ENCODE data around the gene HS6ST3. TPM values are rescaled to one million over a fixed set of nuclear protein-coding genes. Genes with fewer than 3 reads are reported as not detected.
"Not testable (repeated sequence)": the region's sequence is repeated elsewhere in the genome, so short reads cannot be mapped to it uniquely, and the experiment has no call there.

HS6ST3 gene
- total RNA-seq, 1 donor from 2014 or later: 8.4 TPM

- DNase-seq: no peak
Measured at GRCh38 chr13:96449920-96450319, 360.0 kb downstream of the HS6ST3 start.

GRCh38 chr13:96450326-96451020 is 360.6 kb downstream of the HS6ST3 start:
- DNase-seq: no peak

DNA sequence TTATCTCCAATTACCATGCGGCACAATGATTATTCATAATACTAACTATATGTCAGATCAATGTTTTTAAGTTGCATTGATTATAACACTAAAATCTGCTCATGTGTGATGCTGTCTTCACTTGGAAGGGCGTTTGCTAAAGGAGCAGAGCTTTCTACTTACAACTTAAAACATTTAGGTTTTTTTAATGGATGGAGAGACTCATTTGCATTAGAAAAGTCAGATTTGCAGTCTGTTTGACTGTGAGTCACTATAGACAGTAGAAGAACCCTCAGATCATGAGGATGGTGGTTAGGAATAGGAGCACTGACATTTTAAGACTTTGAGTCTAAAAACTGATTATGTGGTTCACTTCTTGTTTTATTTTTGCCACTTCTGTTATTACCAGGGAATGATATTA is 364.6 kb downstream of the HS6ST3 start:
- no peak for DNase-seq

- DNase-seq: no peak
Measured at GRCh38 chr13:96460609-96461008, 370.7 kb downstream of the HS6ST3 start.

- no peak for DNase-seq
Measured at GRCh38 chr13:96473526-96474180, 383.7 kb downstream of the HS6ST3 start.

DNA sequence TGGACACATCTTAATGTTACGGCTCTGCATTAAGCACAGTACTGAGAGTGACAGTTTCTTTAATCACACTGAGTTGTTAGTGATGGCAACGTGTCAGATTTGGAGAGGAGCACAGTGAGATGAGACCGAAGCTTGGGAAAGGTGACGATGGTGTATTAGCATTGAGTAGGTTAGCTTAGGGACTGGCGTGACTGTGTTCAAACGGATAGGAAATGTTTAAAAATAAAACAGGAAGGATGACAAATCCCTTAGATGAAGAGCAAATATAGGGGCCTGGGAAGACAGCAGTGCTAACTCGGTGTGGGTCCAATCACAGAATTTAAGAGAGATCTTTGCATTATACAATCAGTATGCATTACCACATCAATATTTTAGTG is 384.3 kb downstream of the HS6ST3 start:
- no peak for DNase-seq

DNA sequence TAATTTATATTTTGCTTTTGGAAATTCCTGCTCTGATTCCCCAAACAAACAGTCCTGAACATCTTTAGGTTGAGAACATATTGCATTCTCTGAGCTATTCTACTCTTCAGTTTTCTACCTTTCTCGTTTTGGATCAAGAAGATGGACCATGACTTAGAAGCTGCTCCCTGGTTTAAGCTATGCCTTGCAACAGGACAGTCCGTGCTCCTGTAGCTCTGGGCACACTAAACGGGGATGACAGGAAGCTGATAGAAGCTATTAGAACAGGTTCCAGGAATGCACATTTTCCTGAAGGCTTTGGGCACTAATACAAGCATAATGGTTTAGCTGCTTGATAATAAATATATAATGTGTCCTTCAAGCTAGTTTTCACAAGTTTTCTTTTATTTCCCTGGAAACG is 385.2 kb downstream of the HS6ST3 start:
- DNase-seq: no peak

DNA sequence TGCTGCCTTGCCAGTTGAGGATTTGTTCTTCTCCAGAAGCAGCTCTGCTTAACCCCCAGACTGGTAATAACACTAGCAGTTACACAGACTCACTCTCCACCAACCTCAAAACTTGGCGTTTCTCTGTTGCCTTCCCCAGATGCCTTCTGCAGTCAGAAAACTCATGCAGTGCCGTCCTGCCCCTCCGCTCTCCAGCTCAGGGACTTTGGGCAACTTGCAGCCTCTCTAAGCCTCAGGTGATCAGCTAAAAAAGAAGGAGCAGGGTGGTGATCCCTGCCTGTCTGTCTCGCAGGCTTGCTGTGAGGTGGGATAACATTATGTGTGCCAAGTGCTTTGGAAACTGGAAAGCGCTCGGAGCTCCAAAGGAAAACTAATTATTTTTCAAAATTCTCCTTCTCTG is 391.6 kb downstream of the HS6ST3 start:
- no peak for DNase-seq

DNA sequence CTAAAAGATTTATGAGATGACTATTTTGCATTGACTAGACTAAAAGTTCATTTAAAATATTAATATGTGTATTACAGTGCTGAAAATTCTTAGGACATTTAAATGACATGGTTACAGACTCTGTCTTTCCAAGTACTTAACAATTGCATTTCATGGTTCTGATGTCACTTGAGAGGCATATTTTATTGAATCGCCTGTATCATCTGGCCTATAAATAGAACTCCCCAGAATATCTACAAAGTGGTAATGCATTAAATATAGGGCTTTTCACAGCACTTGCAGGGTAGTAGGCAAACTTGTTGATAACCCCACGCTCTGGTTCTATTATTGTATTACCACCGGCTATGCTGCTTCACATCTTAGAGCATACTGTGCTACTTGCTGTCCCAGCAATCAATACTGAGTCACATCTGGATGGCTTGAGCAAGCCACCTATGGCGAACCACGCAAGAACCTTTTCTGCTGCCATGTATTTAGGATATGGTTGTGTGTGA is 400.6 kb downstream of the HS6ST3 start:
- no peak for DNase-seq

DNA sequence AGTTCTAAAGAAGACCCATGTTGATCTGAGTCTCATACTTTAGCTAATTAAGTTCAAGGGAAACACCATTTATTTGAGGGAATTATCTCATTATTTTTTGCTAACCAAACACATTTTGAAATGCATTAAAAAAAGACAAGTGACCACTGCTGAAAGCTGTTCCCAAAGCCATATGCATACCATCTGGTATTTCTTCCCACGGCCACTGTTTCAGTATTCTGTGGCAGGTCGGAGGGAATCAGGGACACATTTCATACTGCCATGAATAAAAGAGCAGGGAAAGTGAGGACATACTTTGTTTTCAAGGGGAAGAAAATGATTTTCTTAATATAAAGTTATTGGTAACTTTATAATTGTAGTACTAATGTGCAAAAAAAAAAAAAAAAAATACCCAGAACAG is 401.2 kb downstream of the HS6ST3 start:
- no peak for DNase-seq

DNA sequence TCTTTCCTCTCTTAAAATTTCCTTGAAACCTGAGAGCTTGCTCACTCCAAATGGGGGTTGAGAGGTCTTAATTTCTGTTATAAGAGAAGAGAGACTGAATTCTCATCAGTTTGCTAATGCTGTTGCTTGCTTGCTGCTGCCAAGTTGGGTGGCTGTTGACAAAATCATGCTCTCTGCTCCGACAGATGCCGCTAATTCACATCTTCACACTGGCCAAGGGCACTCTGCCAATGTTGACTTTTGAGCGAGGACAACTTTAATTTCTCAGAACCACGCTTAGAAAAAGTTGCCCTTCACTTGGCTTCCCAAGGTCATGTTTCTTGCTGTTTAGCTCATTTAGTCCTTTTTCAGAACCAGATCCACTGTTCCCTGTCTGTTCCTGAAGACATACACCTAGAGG is 402.9 kb downstream of the HS6ST3 start:
- no peak for DNase-seq

DNA sequence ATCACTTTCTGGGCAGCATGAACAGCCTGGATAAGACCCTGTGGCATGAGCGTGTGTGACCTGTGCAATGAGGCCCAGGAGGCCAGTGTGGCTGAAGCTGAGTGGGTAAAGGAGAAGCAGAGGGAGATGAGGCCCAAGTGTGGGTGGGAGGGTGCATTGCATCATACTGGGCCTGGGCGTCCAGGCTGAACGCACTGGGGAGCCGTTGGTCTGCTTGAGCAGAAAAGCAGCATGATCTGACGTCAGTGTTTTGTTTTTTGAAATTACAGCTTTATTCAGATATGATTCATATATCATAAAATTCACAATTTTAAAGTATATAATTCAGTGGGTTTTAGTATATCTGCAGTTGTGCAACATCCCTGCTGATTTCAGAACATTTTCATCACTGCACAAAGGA is 409.7 kb downstream of the HS6ST3 start:
- no peak for DNase-seq

GRCh38 chr13:96500953-96501352 is 411.0 kb downstream of the HS6ST3 start:
- no peak for DNase-seq

DNA sequence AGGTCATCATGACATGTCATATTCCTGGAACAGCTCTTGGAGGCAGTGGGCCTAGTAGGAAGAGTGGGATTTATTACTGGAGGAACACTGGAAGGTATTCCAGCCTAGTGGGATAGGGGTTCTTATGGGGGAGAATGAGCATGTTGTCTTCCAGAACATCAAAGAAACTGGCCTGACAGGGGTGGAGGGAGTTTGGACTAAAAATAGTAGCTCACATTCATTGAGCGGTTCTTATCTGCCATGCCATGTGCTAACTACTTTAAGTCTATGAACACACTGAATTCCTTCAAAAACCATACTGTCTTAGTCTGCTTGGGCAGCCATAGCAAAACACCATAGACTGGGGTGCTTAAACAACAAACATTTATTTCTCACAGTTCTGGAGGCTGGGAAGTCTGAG is 413.6 kb downstream of the HS6ST3 start:
- no peak for DNase-seq

DNA sequence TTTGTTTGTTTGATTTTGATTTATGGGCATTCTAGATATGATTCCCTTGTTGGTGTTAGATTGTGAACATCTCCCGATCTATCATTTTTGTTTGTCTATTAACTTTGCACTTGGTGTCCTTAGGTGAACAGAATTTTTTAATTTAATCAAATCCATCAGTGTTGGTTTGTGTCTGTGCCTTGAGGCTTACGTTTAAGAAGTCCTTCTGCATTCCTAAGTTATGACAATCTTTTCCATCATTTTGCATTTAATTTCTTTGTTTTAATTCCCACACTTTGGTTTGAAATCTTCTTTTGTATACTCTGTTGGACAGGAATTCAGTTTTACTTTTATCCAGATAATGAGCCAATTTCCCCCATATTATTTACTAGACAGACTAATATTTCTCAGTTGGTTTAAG is 421.7 kb downstream of the HS6ST3 start:
- no peak for DNase-seq

DNA sequence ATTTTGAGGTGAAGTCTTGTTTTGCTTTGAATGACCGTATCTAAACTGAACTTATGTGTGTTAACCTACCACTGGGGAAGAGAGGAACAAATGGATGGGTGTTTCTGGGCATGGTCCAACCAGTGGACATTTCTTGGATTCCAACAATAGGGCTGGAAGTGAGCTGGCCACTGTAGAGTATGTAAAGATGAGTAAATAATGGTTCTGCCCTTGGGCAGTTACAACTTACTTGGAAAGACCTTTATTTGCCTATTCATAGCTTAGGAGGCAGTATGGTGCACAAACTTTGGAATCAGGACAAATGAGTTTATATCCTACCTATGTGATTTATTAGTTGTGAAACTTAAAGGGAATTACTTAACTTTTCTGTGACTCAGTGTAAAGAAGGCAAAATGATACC is 429.5 kb downstream of the HS6ST3 start:
- no peak for DNase-seq

DNA sequence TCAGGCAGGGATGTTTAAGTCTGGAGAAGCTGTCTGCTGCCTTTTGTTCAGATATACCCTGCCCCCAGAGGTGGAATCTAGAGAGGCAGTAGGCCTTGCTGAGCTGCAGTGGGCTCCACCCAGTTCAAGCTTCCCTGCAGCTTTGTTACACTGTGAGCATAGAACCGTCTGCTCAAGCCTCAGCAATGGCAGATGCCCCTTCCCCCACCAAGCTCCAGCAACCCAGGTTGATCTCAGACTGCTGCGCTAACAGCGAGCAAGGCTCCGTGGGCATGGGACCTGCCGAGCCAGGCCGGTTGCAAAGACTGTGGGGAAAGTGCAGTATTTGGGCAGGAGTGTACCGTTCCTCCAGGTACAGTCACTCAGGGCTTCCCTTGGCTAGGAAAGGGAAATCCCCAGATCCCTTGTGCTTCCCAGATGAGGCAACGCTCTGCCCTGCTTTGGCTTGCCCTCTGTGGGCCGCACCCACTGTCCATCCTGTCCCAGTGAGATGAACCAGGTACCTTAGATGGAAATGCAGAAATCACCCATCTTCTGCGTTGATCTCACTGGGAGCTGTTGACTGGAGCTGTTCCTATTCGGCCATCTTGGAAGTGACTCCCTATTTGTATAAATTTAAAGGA is 434.6 kb downstream of the HS6ST3 start:
- not testable (repeated sequence) for DNase-seq

DNA sequence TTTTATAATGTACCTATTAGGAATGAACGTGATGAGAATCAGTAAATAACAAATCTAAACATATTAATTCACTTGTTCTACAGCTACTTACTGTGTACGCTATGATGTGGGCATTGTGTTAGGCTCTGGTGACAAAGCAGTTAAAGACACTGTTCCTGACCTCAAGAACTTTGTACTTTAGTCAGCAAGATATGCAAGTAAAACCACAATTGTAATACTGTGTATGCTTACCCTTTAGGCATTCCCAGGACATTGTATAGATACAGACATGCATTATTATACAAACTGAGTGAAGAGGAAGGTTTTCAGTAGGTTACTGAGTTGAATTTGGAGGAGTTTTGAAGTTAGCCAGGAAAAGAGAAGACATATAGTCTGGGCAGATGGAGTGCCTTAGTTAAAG is 435.8 kb downstream of the HS6ST3 start:
- DNase-seq: no peak

DNA sequence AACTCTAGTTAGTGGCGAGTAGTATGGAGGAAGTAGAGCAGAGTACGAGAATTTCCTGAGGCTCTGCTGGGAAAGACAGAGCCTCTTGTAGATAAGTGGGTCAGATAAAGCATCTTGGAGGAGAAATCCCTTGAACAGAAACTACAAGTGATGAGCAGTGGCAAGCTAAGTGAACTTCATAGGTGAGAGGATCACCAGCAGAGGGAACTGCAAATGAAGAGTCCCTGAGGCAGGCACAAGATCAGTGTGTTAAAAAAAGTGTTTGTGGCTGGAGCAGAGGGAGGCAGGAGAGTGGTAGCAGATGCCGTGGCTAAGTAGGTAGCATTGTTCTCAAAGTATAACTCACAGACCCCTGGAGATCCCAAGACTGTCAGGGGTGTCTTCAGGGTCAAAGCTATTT is 437.6 kb downstream of the HS6ST3 start:
- no peak for DNase-seq

- DNase-seq: no peak
Measured at GRCh38 chr13:96532804-96533203, 442.9 kb downstream of the HS6ST3 start.

DNA sequence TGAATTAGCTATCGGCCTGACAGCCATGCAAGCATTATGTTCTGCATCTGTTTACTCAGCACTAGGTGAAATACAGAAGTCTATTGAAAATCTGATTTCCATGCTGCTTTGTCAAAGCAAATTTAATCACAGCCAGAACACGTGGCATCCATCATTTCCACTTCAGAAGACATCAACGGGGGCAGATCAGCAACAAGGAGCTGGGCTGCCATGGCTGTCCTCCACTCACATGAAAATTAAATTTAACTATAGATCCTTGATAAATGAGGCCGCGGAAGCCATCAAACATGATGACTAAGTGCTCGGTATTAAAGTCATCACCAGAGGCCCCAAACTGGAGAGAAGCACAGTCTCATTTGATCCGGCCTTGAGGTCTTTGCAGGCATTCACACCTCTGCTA is 443.5 kb downstream of the HS6ST3 start:
- DNase-seq: no peak

DNA sequence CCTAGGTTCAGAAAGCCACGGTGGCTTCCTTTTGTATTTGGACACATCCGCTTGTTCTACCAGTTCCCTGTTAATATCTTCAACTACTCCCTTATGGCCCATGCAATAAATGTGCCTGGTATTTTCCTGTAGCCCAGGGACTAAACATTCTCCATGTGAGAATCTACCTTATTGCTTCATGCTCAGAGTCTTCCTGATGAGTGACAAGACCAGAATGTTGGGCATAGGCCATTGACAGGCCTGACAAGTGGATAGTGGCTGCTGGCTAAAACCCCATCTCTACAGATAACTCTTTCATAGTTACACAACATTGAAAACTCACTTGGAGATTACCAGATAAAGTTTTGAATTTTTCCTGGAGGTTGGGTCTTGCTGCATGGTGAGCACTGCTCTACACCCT is 449.9 kb downstream of the HS6ST3 start:
- no peak for DNase-seq

DNA sequence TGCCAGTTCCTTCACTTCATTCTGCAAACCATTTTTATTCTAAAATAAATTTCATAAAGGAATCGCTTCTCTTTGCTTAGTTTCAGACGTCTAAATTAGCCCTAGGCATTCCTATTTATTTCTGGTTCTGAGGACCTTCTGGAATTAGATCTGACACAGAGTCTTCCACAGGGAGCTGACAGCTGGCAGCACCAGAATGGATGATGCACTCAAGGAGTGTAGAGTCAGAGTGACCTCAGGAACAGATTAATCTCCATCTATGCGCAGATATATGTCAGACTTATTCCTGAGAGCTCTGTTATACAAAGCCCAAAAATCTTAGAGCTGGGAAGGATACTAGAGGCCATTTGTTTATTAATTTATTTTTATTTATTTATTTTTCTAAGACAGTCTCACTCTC is 450.8 kb downstream of the HS6ST3 start:
- no peak for DNase-seq

GRCh38 chr13:96542986-96543385 is 453.1 kb downstream of the HS6ST3 start:
- no peak for DNase-seq
